Liver (tissue), 9 donors: ENCODE measurements around the gene ADARB1. TPM values are rescaled to one million over a fixed set of nuclear protein-coding genes. Genes with fewer than 3 reads are reported as not detected.

ENCODE experiments used
- DNase-seq: peaks from one replicate; pipeline ENCODE4 v3.0.0-alpha.2; 2017; ENCODE audit warnings: low spot score
- H3K27ac ChIP-seq, 2 donors: one replicate each; pipeline ENCODE4 v1.7.0; 2013; ENCODE audit warnings: inconsistent platforms in 2 of 2, low read length in 2 of 2, control low read depth in 1 of 2, low read depth in 1 of 2, mild to moderate bottlenecking in 1 of 2
- H3K27me3 ChIP-seq, 4 donors: one replicate each; pipeline versions ENCODE4 v1.6.1 to v1.7.0; 2013; ENCODE audit warnings: low read length in 3 of 4, inconsistent platforms in 1 of 4, mild to moderate bottlenecking in 1 of 4, moderate library complexity in 1 of 4; ENCODE audit not compliant: control insufficient read depth in 4 of 4, insufficient read depth in 4 of 4
- H3K36me3 ChIP-seq, 4 donors: one replicate each; pipeline versions ENCODE4 v1.6.1 to v1.7.0; 2013; ENCODE audit warnings: low read length in 3 of 4, mild to moderate bottlenecking in 3 of 4, low read depth in 1 of 4, moderate library complexity in 1 of 4; ENCODE audit not compliant: control insufficient read depth in 4 of 4, insufficient read depth in 3 of 4
- H3K4me1 ChIP-seq, 4 donors: one replicate each; pipeline versions ENCODE4 v1.6.1 to v1.7.0; 2013; ENCODE audit warnings: low read length in 3 of 4, mild to moderate bottlenecking in 3 of 4, moderate library complexity in 1 of 4; ENCODE audit not compliant: control insufficient read depth in 4 of 4, insufficient read depth in 4 of 4
- H3K4me3 ChIP-seq, 3 donors: one replicate each; pipeline versions ENCODE4 v1.6.1 to v1.7.0; 2013; ENCODE audit warnings: low read length in 3 of 3, control low read depth in 1 of 3, low read depth in 1 of 3, mild to moderate bottlenecking in 1 of 3
- H3K9ac ChIP-seq, 2 donors: one replicate each; pipeline ENCODE4 v1.7.0; 2013; ENCODE audit warnings: low read length in 2 of 2, mild to moderate bottlenecking in 2 of 2, moderate library complexity in 2 of 2, control low read depth in 1 of 2, low read depth in 1 of 2
- H3K9me3 ChIP-seq, 4 donors: one replicate each; pipeline versions ENCODE4 v1.6.1 to v1.7.0; 2013; ENCODE audit warnings: low read length in 3 of 4; ENCODE audit not compliant: control insufficient read depth in 4 of 4
- CTCF ChIP-seq: fragments of 150-350 bp; IDR thresholded peaks from 2 replicates; pipeline ENCODE4 v1.5.1; 2017; ENCODE audit warnings: improper control_type of control experiment, low read depth, low read length; ENCODE audit not compliant: missing input control
- EGR1 ChIP-seq, 2 donors: IDR thresholded peaks; 2 replicates each; pipeline ENCODE4 v1.6.1; 2016 to 2018; ENCODE audit warnings: antibody characterized with exemption in 2 of 2, low read depth in 2 of 2
- FOXA1 ChIP-seq: IDR thresholded peaks from 2 replicates; pipeline ENCODE4 v1.6.1; 2016; ENCODE audit warnings: antibody characterized with exemption
- FOXA2 ChIP-seq: IDR thresholded peaks from 2 replicates; pipeline ENCODE4 v1.6.1; 2016; ENCODE audit warnings: antibody characterized with exemption
- GABPA ChIP-seq, 2 donors: IDR thresholded peaks in 1 of 2; conservative IDR thresholded peaks in 1 of 2; 2 replicates each; pipeline ENCODE4 v1.6.1; 2016; ENCODE audit warnings: antibody characterized with exemption in 2 of 2, mild to moderate bottlenecking in 1 of 2, moderate library complexity in 1 of 2
- HNF4A ChIP-seq, 2 donors: conservative IDR thresholded peaks; 2 replicates each; pipeline ENCODE4 v1.6.1; 2016; ENCODE audit warnings: antibody characterized with exemption in 2 of 2, mild to moderate bottlenecking in 2 of 2
- HNF4G ChIP-seq: IDR thresholded peaks from 2 replicates; pipeline ENCODE4 v1.6.1; 2016; ENCODE audit warnings: antibody characterized with exemption
- JUND ChIP-seq, 2 donors: IDR thresholded peaks; 2 replicates each; pipeline ENCODE4 v1.6.1; 2016; ENCODE audit warnings: antibody characterized with exemption in 2 of 2
- MAX ChIP-seq: IDR thresholded peaks from 2 replicates; pipeline ENCODE4 v1.6.1; 2016; ENCODE audit warnings: antibody characterized with exemption
- NR2F2 ChIP-seq: IDR thresholded peaks from 2 replicates; pipeline ENCODE4 v1.6.1; 2016; ENCODE audit warnings: antibody characterized with exemption
- RAD21 ChIP-seq, 2 donors: IDR thresholded peaks; 2 replicates each; pipeline ENCODE4 v1.6.1; 2016; ENCODE audit warnings: antibody characterized with exemption in 2 of 2, mild to moderate bottlenecking in 2 of 2
- RXRA ChIP-seq, 2 donors: IDR thresholded peaks; 2 replicates each; pipeline ENCODE4 v1.6.1; 2017 to 2018; ENCODE audit warnings: antibody characterized with exemption in 2 of 2, mild to moderate bottlenecking in 1 of 2
- SP1 ChIP-seq: IDR thresholded peaks from 2 replicates; pipeline ENCODE4 v1.6.1; 2018; ENCODE audit warnings: antibody characterized with exemption, mild to moderate bottlenecking
- TAF1 ChIP-seq: conservative IDR thresholded peaks from 2 replicates; pipeline ENCODE4 v1.6.1; 2016; ENCODE audit warnings: antibody characterized with exemption, mild to moderate bottlenecking
- YY1 ChIP-seq: IDR thresholded peaks from 2 replicates; pipeline ENCODE4 v1.6.1; 2016; ENCODE audit warnings: antibody characterized with exemption, mild to moderate bottlenecking
- WGBS: extraction: QIAGEN DNeasy Blood & Tissue Kit; methylation state at CpG from one replicate; pipeline ENCODE4 v1.1.7; 2013; 5-methylcytosine and 5-hydroxymethylcytosine counted together
- polyA plus RNA-seq, 2 donors: library from polyadenylated mRNA; stranded (reverse) in 1 of 2; unstranded in 1 of 2; fragments of 200-250 nt in 1 of 2; fragments of >200 nt in 1 of 2; fragmentation: Nextera tagmentation in 1 of 2; extraction: Ambion mirVana in 1 of 2; gene quantifications; one replicate each; pipeline versions ENCODE4 v1.2.1 to v1.2.3, GENCODE V29; 2013 to 2015
- total RNA-seq, 2 donors: library from RNA; depleted of rRNA; stranded (reverse); fragments of >200 nt; gene quantifications; one replicate each; pipeline ENCODE4 v1.2.3, GENCODE V29; 2014
- TF ChIP-seq, protein P1 (sequence below): IDR thresholded peaks from 2 replicates; pipeline ENCODE4 v1.6.1; 2016; ENCODE audit warnings: antibody characterized with exemption
- TF ChIP-seq, protein P2 (sequence below): IDR thresholded peaks from 2 replicates; pipeline ENCODE4 v1.6.1; 2016; ENCODE audit warnings: antibody characterized with exemption
- TF ChIP-seq, protein P3 (sequence below): IDR thresholded peaks from 2 replicates; pipeline ENCODE4 v1.6.1; 2016; ENCODE audit warnings: antibody characterized with exemption, mild to moderate bottlenecking
- donor health status: healthy.
- donor health status: healthy.
- donor health status: healthy.
- donor health status: healthy.
- donor health status: healthy.

The ADARB1 gene
- total and polyA plus RNA-seq, 4 donors, result 1.6 to 7.8 (median 2.9) TPM

DNA sequence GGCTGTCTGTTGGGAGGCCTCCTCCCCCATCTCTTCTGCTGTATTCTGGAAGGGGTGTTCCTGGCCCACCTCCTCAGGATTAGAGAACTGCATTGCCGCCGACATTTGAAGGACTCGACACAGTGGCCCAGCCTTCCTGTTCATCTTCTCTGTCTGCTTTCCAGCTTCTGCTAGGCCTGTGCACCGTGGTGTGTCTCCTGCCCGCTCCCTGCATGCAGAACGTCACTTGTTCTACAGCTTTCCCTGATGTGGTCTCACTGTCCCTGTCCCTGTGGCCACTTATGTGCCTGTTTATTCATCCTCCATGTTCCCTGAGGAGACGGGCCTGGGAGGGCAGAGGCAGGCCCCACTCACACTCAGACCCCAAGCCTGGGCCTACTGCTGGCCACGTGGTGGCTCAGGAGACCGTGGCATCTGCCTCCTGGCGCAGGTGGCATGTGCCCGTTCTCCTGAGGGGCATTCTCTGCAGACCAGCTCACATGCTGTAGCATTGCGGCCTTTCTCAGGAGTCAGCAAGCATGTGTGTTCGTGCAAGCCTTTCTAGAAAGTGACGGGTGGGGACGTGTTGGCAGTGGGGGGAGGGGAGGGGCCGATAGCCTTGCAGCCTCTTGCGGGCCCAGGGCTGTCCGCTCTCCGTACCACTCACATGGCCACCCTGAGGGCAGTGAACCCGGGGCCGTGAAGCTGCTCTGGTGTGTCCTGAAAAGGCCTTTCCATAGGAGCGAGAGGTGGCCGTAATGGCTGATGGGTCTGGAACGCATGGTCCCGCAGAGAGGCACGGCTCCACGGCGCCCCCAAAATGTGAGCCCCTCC is 177.5 kb downstream of the ADARB1 start:
- WGBS, result 88% methylated on average over 28 of the region's 28 CpGs
- peaks cover 0 to 11% (median 5%) of the 10 kb centered on the region in 4 donors for H3K4me1 ChIP-seq
- no peak for DNase-seq
- H3K36me3 ChIP-seq, result no peaks in the 10 kb centered on the region
- no peaks in the 10 kb centered on the region for H3K9me3 ChIP-seq
- H3K27ac ChIP-seq, result no peak overlapping the region
- TF ChIP-seq NR2F2 (no peak), SP1 (no peak), CTCF (no peak), MAX (no peak), RAD21 (IDR thresholded peaks at IDR 0.05) (no peak), TAF1 (no peak), HNF4A (conservative IDR thresholded peaks at IDR 0.05) (no peak), FOXA1 (no peak), EGR1 (IDR thresholded peaks at IDR 0.05; ENCODE audit: low read depth in 2 of 2) (no peak), FOXA2 (no peak), RXRA (IDR thresholded peaks at IDR 0.05) (no peak), HNF4G (no peak), YY1 (no peak), JUND (IDR thresholded peaks at IDR 0.05) (no peak), GABPA (IDR thresholded peaks at IDR 0.05 in 1 of 2, conservative IDR thresholded peaks at IDR 0.05 in 1 of 2) (no peak)
- TF ChIP-seq, protein P1, sequence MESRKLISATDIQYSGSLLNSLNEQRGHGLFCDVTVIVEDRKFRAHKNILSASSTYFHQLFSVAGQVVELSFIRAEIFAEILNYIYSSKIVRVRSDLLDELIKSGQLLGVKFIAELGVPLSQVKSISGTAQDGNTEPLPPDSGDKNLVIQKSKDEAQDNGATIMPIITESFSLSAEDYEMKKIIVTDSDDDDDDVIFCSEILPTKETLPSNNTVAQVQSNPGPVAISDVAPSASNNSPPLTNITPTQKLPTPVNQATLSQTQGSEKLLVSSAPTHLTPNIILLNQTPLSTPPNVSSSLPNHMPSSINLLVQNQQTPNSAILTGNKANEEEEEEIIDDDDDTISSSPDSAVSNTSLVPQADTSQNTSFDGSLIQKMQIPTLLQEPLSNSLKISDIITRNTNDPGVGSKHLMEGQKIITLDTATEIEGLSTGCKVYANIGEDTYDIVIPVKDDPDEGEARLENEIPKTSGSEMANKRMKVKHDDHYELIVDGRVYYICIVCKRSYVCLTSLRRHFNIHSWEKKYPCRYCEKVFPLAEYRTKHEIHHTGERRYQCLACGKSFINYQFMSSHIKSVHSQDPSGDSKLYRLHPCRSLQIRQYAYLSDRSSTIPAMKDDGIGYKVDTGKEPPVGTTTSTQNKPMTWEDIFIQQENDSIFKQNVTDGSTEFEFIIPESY, result no peak
- TF ChIP-seq, protein P2, sequence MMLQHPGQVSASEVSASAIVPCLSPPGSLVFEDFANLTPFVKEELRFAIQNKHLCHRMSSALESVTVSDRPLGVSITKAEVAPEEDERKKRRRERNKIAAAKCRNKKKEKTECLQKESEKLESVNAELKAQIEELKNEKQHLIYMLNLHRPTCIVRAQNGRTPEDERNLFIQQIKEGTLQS, result no peak
- TF ChIP-seq, protein P3, sequence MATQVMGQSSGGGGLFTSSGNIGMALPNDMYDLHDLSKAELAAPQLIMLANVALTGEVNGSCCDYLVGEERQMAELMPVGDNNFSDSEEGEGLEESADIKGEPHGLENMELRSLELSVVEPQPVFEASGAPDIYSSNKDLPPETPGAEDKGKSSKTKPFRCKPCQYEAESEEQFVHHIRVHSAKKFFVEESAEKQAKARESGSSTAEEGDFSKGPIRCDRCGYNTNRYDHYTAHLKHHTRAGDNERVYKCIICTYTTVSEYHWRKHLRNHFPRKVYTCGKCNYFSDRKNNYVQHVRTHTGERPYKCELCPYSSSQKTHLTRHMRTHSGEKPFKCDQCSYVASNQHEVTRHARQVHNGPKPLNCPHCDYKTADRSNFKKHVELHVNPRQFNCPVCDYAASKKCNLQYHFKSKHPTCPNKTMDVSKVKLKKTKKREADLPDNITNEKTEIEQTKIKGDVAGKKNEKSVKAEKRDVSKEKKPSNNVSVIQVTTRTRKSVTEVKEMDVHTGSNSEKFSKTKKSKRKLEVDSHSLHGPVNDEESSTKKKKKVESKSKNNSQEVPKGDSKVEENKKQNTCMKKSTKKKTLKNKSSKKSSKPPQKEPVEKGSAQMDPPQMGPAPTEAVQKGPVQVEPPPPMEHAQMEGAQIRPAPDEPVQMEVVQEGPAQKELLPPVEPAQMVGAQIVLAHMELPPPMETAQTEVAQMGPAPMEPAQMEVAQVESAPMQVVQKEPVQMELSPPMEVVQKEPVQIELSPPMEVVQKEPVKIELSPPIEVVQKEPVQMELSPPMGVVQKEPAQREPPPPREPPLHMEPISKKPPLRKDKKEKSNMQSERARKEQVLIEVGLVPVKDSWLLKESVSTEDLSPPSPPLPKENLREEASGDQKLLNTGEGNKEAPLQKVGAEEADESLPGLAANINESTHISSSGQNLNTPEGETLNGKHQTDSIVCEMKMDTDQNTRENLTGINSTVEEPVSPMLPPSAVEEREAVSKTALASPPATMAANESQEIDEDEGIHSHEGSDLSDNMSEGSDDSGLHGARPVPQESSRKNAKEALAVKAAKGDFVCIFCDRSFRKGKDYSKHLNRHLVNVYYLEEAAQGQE, result no peak
- no peak overlapping the region for H3K4me3 ChIP-seq
- H3K27me3 ChIP-seq, result no peaks in the 10 kb centered on the region
- no peak overlapping the region for H3K9ac ChIP-seq
